ENCODE results near the gene VAV1.

Gene VAV1

DNA sequence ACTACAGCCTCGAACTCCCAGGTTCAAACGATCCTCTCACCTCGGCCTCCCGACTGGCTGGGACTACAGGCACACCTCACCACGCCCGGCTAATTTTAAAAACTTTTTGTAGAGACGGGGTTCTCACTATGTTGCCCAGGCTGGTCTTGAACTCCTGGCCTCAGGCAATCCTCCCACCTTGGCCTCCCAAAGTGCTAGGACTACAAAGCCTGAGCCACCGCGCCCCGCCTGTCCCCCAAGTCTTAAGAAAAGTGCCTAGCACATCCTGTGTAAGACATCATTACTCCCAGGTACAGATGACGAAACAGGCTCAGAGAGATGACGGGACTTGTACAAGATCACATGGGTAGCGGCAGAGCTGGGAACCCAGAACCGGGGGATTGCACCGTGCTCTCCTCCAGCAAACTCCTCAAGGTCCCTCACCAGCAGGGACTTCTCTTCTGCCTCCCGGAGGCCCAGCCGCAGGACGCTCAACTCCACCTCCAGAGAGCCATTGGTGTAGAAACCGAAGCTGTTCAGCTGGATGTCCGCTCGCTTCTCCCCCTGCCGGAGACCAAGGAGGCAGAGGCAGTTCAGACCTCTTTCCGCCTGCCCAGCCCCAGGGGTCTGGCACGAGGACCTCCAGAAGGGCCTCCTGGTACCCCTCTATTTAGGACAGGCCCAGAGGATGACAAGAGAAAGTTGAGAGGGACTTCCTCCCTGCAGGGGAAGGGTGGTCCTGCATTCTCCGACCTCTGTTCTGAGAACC is 36.2 kb upstream of the VAV1 start:
- FAIRE-seq: no peak
- peak; percentile 67 for TF ChIP-seq POLR2AphosphoS5 (IDR thresholded peaks at IDR 0.05; ENCODE audit: low read depth, low read length)
- TF ChIP-seq POLR2A (IDR thresholded peaks at IDR 0.05; ENCODE audit: low read depth, low read length): peak; percentile 51; the same call in 1 of the 2 replicates
- peak; percentile 64; the same call in 1 of the 2 replicates for TF ChIP-seq TAF1 (IDR thresholded peaks at IDR 0.05; ENCODE audit: low read depth, low read length)
- no peak for TF ChIP-seq PAX5 (IDR thresholded peaks at IDR 0.05; ENCODE audit: insufficient read depth, low read length, severe bottlenecking)
- TF ChIP-seq SPI1 (IDR thresholded peaks at IDR 0.05; ENCODE audit: low read depth, low read length): no peak
- no peak for TF ChIP-seq POU2F2 (IDR thresholded peaks at IDR 0.05; ENCODE audit: low read depth, low read length)
- peak; percentile 73 for DNase-seq (ENCODE audit: insufficient read length, low spot score)

DNA sequence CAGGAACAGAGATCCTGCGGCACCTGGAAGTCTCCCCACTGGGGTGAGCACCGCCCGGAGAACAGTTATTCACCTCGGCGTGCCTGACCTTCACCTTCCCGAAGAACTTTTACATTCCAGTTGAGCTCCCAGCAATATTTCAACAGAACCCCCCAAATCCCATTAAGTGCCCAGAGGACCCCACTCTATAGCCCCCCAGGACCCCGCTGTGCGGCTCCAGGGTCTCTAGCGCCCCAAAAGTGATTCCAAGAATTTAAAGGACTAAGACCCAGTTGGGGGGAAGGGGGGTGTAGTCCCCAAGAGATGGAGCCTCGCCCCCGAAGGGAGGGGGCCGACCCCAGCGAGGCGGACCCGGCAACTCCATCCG is 35.6 kb upstream of the VAV1 start:
- no peak for DNase-seq (ENCODE audit: insufficient read length, low spot score)
- no peak for FAIRE-seq
- TF ChIP-seq TAF1 (IDR thresholded peaks at IDR 0.05; ENCODE audit: low read depth, low read length) (no peak), POU2F2 (IDR thresholded peaks at IDR 0.05; ENCODE audit: low read depth, low read length) (no peak), PAX5 (IDR thresholded peaks at IDR 0.05; ENCODE audit: insufficient read depth, low read length, severe bottlenecking) (no peak), POLR2AphosphoS5 (IDR thresholded peaks at IDR 0.05; ENCODE audit: low read depth, low read length) (no peak), SPI1 (IDR thresholded peaks at IDR 0.05; ENCODE audit: low read depth, low read length) (no peak), POLR2A (IDR thresholded peaks at IDR 0.05; ENCODE audit: low read depth, low read length) (no peak)

DNA sequence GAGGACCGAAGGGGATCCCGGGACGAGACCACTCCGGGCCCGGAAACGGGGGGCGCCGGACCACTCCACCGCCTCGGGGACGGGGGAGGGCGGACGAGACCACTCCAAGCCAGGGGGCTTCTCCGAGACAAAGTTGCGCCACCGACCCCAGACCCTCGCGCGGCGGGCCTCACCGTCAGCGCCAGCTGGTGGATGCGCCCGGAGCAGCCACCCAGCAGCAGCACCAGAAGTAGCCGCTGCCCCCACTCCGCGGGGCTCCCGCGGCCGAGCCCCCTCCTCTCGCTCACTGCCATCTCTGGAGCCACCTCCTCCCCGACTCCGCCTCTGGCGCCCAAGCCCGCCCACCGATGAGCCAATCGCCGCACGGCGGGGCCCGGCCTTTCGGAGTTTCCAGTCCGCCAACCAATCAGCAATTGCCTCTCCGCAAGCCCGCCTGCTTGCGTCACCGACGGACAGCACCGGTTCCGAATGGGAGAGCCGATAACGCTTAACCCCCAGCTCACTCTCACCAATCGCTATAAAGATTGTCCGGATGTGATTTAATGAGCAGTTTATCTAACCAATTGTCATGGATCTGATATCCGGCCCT is 35.1 kb upstream of the VAV1 start, which contains the start of gene GPR108:
TSS of gene GPR108 (minus strand) at position 297 of the 589 bp plus-strand sequence. CDS start at position 293, 4 bp downstream.
- peak; percentile 96 for DNase-seq (ENCODE audit: insufficient read length, low spot score)
- FAIRE-seq: peak; percentile 100
- no peak; the same call in 1 of the 2 replicates for TF ChIP-seq POLR2A (IDR thresholded peaks at IDR 0.05; ENCODE audit: low read depth, low read length)
- no peak for TF ChIP-seq POLR2AphosphoS5 (IDR thresholded peaks at IDR 0.05; ENCODE audit: low read depth, low read length)
- no peak for TF ChIP-seq PAX5 (IDR thresholded peaks at IDR 0.05; ENCODE audit: insufficient read depth, low read length, severe bottlenecking)
- 0 out of 2 replicates have a peak, but pooled peaks have one; percentile 47 for TF ChIP-seq TAF1 (IDR thresholded peaks at IDR 0.05; ENCODE audit: low read depth, low read length)
- TF ChIP-seq POU2F2 (IDR thresholded peaks at IDR 0.05; ENCODE audit: low read depth, low read length): no peak

DNA sequence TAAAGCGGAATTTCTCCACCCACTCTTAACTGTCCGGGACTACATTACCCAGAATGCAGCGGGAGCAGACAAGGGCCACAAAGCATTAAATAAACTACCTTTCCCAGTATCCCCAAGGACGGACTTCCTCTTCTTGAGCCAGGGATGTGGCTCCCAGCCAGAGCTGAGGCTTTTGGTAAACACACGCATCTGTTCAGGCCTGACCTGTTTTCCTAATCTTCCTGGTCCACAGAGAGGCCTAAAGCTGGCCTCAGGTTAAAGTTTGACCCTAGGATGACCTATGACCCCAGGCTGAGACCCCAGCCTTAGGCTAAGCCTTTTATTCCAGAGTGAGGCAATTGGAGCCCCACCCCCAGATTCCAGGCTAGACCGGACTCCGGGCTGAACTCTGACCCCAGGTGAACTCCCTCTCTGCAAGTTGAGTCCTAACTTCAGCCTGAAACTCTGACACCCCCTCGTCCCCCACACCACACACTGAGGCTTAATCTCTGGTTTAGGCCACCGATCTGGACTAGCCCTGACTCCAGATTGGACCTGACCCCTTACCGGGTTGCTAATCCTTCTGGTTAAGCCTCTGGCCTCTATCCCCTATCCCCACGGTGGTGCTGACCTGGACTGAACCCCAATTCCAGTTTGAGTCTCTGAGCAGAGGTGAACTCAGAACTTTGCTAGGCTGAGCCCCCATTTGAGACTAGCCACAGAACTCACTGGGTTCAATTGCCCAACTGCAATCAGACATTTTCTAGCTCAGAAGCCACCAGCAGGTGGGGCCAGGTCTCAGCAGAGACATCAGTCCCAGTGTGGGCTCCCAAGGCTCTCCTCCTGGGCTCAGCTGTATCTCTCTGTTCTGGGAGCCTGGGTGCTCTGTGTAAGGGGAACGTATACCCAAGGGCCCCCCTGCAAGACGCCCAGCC is 34.4 kb upstream of the VAV1 start:
- FAIRE-seq: peak; percentile 87
- no peak for TF ChIP-seq PAX5 (IDR thresholded peaks at IDR 0.05; ENCODE audit: insufficient read depth, low read length, severe bottlenecking)
- peak; percentile 55 for TF ChIP-seq POU2F2 (IDR thresholded peaks at IDR 0.05; ENCODE audit: low read depth, low read length)
- TF ChIP-seq SPI1 (IDR thresholded peaks at IDR 0.05; ENCODE audit: low read depth, low read length): peak; percentile 93
- TF ChIP-seq TAF1 (IDR thresholded peaks at IDR 0.05; ENCODE audit: low read depth, low read length): no peak

DNA sequence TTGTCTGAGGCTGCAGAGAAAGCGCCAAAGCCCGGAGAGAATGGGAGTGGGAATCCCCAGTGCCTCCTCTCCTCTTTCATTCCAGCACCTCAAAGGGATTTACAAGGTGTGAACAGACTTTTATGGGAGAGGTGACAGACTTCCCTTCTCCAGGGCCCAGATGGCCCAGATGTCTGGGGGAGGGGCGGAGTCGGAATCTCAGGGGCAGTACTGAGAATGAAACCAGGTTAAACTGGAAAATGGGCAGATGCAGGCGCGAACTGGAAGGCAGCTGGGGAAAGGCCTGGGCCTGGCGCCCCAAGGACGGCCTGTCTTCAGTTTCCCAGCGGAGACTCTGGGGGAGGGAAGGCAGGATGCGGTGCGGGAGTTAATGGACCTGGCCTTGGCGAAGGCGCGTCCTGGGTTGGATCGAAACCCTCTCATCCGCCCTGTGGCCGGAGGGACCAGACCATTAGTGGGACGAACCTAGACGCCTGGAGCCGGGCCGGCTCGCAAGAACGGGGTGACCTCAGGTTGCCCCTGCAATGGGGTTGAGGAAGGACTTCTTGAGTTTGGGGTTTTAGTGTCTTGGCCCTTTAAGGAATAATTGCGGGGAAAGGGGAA is 33.6 kb upstream of the VAV1 start:
- no peak for TF ChIP-seq TAF1 (IDR thresholded peaks at IDR 0.05; ENCODE audit: low read depth, low read length)
- TF ChIP-seq PAX5 (IDR thresholded peaks at IDR 0.05; ENCODE audit: insufficient read depth, low read length, severe bottlenecking): no peak
- no peak for TF ChIP-seq POU2F2 (IDR thresholded peaks at IDR 0.05; ENCODE audit: low read depth, low read length)
- no peak for TF ChIP-seq SPI1 (IDR thresholded peaks at IDR 0.05; ENCODE audit: low read depth, low read length)
- DNase-seq (ENCODE audit: insufficient read length, low spot score) (no peak), FAIRE-seq (no peak)

More for the DNA sequence above, 34.4 kb upstream of the VAV1 start:
- DNase-seq (ENCODE audit: insufficient read length, low spot score): no peak

DNA sequence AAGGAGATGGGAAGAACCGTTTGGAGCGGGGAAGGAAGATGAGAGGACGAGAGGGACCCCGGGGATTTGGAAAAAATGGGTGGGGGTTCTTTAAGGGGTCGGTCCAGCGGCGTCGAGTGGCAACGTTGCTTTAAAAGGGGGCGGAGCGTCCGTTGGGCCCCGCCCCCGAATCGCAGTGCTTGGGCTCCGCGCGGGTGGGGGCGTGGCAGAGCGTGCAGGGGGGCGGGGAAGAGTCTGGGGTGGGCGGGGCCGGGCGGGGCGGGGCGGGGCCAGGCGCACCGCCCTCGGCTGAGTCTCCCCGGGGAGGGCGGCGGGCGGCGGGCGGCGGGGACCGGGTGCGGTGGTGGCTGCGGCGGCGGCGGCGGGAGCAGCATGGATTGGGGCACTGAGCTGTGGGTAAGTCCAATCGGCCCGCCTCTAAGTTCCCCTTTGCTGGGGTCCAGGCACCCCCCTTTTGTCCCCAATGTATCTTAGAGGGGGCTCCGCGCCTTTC is 33.1 kb upstream of the VAV1 start, which contains the start of gene TRIP10:
TSS of gene TRIP10 (plus strand) at position 291 of the 493 bp plus-strand sequence. CDS start at position 373, 82 bp downstream.
- peak; percentile 87 for DNase-seq (ENCODE audit: insufficient read length, low spot score)
- FAIRE-seq: peak; percentile 58
- TF ChIP-seq POU2F2 (IDR thresholded peaks at IDR 0.05; ENCODE audit: low read depth, low read length) (no peak), TAF1 (IDR thresholded peaks at IDR 0.05; ENCODE audit: low read depth, low read length) (no peak), PAX5 (IDR thresholded peaks at IDR 0.05; ENCODE audit: insufficient read depth, low read length, severe bottlenecking) (no peak), POLR2A (IDR thresholded peaks at IDR 0.05; ENCODE audit: low read depth, low read length) (no peak), SPI1 (IDR thresholded peaks at IDR 0.05; ENCODE audit: low read depth, low read length) (no peak), POLR2AphosphoS5 (IDR thresholded peaks at IDR 0.05; ENCODE audit: low read depth, low read length) (no peak)

DNA sequence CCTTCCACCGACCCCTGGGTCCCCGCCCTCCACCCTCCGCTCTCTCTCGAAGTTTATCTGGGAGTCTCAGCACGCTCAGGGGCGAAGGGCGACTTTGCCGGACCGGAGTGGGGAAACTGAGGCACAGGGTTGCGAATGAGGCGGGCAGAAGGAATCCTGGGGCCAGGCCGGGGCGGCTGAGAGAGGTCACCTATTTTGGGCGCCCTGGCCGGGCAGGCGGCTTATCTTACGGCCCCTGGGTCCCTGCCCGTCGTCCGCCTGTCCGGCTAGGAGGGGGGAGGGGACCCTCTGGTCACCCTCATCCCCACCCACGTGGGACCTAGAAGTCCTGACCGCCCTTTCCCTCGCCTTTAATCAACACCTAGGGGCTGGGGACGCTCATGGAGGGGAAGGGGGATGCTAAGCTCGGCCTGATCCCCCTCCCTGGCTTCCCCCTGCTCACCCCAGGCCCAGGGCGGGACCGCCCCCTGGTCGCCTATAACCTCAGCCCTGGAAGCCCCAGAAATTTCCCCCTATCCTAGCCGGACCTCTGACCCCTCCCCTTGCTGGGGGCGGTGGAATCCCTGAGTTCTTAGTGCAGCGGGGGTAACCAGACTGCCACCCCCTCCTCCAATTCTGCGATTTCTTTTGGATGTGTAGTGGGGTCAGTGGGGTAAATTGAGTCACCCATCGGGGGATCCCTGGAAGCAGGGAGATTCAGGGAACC is 32.5 kb upstream of the VAV1 start:
- DNase-seq (ENCODE audit: insufficient read length, low spot score) (no peak), FAIRE-seq (peak; percentile 72)

DNA sequence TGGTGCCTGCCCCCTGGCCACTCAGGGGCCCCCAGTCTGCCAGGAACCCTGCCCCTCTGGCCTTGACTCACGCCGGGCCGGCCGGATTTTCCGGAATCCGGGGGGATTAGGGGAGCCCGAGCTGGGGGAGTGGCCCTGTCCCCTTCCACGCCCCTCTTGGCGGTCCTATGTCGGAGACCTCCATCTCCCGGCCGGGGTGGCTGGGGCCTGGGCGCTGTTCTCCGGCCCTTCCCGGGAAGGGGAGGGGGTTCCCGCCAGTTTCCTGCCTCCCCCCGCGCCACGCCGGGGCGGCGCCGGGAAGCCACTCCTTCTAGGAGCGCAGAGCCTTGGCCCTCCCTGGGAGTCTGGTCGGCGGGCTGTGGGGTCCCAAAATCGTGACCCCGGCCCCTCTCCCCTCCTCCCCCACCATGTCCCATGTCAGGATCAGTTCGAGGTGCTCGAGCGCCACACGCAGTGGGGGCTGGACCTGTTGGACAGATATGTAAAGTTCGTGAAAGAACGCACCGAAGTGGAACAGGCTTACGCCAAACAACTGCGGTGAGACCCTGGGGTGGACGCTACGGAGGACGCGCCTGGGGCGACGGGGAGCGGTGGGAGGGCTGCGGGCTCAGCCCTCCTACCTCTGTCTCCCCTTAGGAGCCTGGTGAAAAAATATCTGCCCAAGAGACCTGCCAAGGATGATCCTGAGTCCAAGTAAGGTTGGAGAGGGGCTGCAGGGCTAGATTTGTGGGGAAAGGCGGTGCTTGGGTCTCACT is 31.7 kb upstream of the VAV1 start:
- DNase-seq (ENCODE audit: insufficient read length, low spot score) (no peak), FAIRE-seq (peak; percentile 92)
- TF ChIP-seq POLR2A (IDR thresholded peaks at IDR 0.05; ENCODE audit: low read depth, low read length) (no peak), TAF1 (IDR thresholded peaks at IDR 0.05; ENCODE audit: low read depth, low read length) (no peak; the same call in 1 of the 2 replicates), SPI1 (IDR thresholded peaks at IDR 0.05; ENCODE audit: low read depth, low read length) (no peak), POU2F2 (IDR thresholded peaks at IDR 0.05; ENCODE audit: low read depth, low read length) (0 out of 2 replicates have a peak, but pooled peaks have one; percentile 53), POLR2AphosphoS5 (IDR thresholded peaks at IDR 0.05; ENCODE audit: low read depth, low read length) (no peak), PAX5 (IDR thresholded peaks at IDR 0.05; ENCODE audit: insufficient read depth, low read length, severe bottlenecking) (peak; percentile 63)

More for the DNA sequence above, 32.5 kb upstream of the VAV1 start:
- TF ChIP-seq TAF1 (IDR thresholded peaks at IDR 0.05; ENCODE audit: low read depth, low read length) (no peak), POLR2AphosphoS5 (IDR thresholded peaks at IDR 0.05; ENCODE audit: low read depth, low read length) (no peak)

All from GM12891 (cell line).